ENCODE measurements around the gene TREML2. TPM values are rescaled to one million over a fixed set of nuclear protein-coding genes. Genes with fewer than 3 reads are reported as not detected.

Gene TREML2
- total and polyA plus RNA-seq, 2 of the 13 experiments (the other 11 are each of a cell fraction or from before 2014, with no cell fraction given), result not detected

GRCh38 chr6:41167173-41167963 lies 33.6 kb downstream of the TREML2 start:
- no peak overlapping the region for H3K4me2 ChIP-seq (ENCODE audit: low read depth, low read length)
- H4K20me1 ChIP-seq (ENCODE audit: insufficient read depth, low read length), result no peaks in the 10 kb centered on the region
- POLR2A ChIA-PET, result no interaction called here
- intact Hi-C loops (cut with micrococcal nuclease; ENCODE audit: unreplicated experiment) (no loop called here), in situ Hi-C loops (cut with HindIII; ENCODE audit: extremely low pct_ligation_motif_present, low pct_unique_long_range_greater_than_20kb) (no loop called here)
- no TSS peak for BruUV-seq (replicated peaks)
- peaks cover 0 to 5% of the 10 kb centered on the region in 2 experiments; a peak in 2 of 5 replicates for H3K27me3 ChIP-seq (ENCODE audit: control insufficient read depth in 1 of 2, insufficient read depth in 2 of 2, low read length in 2 of 2)
- ATAC-seq, result peak; percentile 57
- no peaks in the 10 kb centered on the region for H3K9me3 ChIP-seq (ENCODE audit: low read length)
- no peak overlapping the region for H3K4me3 ChIP-seq (replicated peaks in 1 of 3; ENCODE audit: insufficient read depth in 1 of 3, low read depth in 2 of 3, low read length in 3 of 3)
- no peak for FAIRE-seq
- 32% methylated on average over 5 of the region's 5 CpGs for WGBS (ENCODE audit: low lambda C conversion rate)
- H3K9ac ChIP-seq (ENCODE audit: insufficient read depth, low read depth, low read length), result no peak overlapping the region
- H3K36me3 ChIP-seq (replicated peaks in 1 of 2; ENCODE audit: control insufficient read depth in 1 of 2, insufficient read depth in 2 of 2, low read length in 2 of 2), result no peaks in the 10 kb centered on the region
- CTCF ChIA-PET (ENCODE audit: low intra/inter-chr PET ratio, low total read pairs), result no interaction called here
- no peak for DNase-seq (ENCODE audit: low spot score)
- no peak overlapping the region for H2AFZ ChIP-seq (ENCODE audit: low read length)
- no peaks in the 10 kb centered on the region for H3K4me1 ChIP-seq (ENCODE audit: insufficient read depth, low read length)
- no peaks in the 10 kb centered on the region for H3K79me2 ChIP-seq (ENCODE audit: insufficient read depth, low read length)
- no peak overlapping the region for H3K27ac ChIP-seq (ENCODE audit: extremely low read length, insufficient read depth, low read length)
- TF ChIP-seq ZNF501 (CRISPR knock-in tag; IDR thresholded peaks at IDR 0.05) (0 out of 2 replicates have a peak, but pooled peaks have one; percentile 31), SALL1 (CRISPR knock-in tag; IDR thresholded peaks at IDR 0.05) (peak; percentile 28; the same call in 1 of the 2 replicates), ZNF639 (CRISPR knock-in tag; conservative IDR thresholded peaks at IDR 0.05) (no peak), KMT2A (CRISPR knock-in tag; IDR thresholded peaks at IDR 0.05) (no peak), ZNF614 (CRISPR knock-in tag; IDR thresholded peaks at IDR 0.05; ENCODE audit: borderline replicate concordance) (no peak), HDAC6 (IDR thresholded peaks at IDR 0.05; ENCODE audit: low read depth, low read length) (no peak), NR1H2 (CRISPR knock-in tag; IDR thresholded peaks at IDR 0.05; ENCODE audit: borderline replicate concordance, low read depth) (no peak), EED (CRISPR knock-in tag; IDR thresholded peaks at IDR 0.05) (no peak), ZNF275 (CRISPR knock-in tag; IDR thresholded peaks at IDR 0.05; ENCODE audit: borderline replicate concordance) (no peak), MATR3 (CRISPR knock-in tag; IDR thresholded peaks at IDR 0.05) (no peak), EHMT2 (IDR thresholded peaks at IDR 0.05; ENCODE audit: borderline replicate concordance, low read depth, low read length) (peak; percentile 41; the same call in 1 of the 2 replicates), FLYWCH1 (CRISPR knock-in tag; IDR thresholded peaks at IDR 0.05) (no peak), DZIP1 (CRISPR knock-in tag; IDR thresholded peaks at IDR 0.05) (no peak)
